ENCODE data around the gene TTL. TPM values are rescaled to one million over a fixed set of nuclear protein-coding genes. Genes with fewer than 3 reads are reported as not detected.
A peak's percentile ranks its signal among the peaks of the same experiment; 100 is the strongest.

Gene TTL
- polyA plus RNA-seq, 1 of the 3 experiments (the other 2 are of a cell fraction) = 15.4 TPM

- Histone ChIP-seq H4K20me1 (ENCODE audit: insufficient read depth) (no peaks in the 10 kb centered on the region), H3K36me3 (replicated peaks in 1 of 2; ENCODE audit: control insufficient read depth in 1 of 2, insufficient read depth in 2 of 2, low read length in 1 of 2) (no peaks in the 10 kb centered on the region), H2AFZ (ENCODE audit: low read depth) (no peak overlapping the region), H3K4me3 (ENCODE audit: low read depth in 2 of 2, low read length in 1 of 2) (no peak overlapping the region), H3K4me1 (ENCODE audit: control insufficient read depth in 1 of 2, insufficient read depth in 2 of 2, low read depth in 1 of 2, low read length in 1 of 2) (peaks cover 0 to 5% of the 10 kb centered on the region in 2 experiments; a peak in 1 of 4 replicates), H3K4me2 (no peak overlapping the region), H3K9ac (no peak overlapping the region), H3K79me2 (ENCODE audit: insufficient read depth) (no peaks in the 10 kb centered on the region), H3K9me3 (no peaks in the 10 kb centered on the region), H3K27me3 (ENCODE audit: insufficient read depth) (no peaks in the 10 kb centered on the region), H3K9me2 (no peaks in the 10 kb centered on the region), H3F3A (replicated peaks; ENCODE audit: insufficient read depth) (peaks cover 11% of the 10 kb centered on the region), H3K27ac (ENCODE audit: low read depth in 2 of 2, low read length in 1 of 2) (no peak overlapping the region)
- no peak for TF ChIP-seq TEAD4 (IDR thresholded peaks at IDR 0.05; ENCODE audit: borderline replicate concordance, insufficient read depth)
- TF ChIP-seq EZH2phosphoT487 (IDR thresholded peaks at IDR 0.05; ENCODE audit: borderline replicate concordance, low read depth) = no peak
- no peak for TF ChIP-seq CHD2 (IDR thresholded peaks at IDR 0.05; ENCODE audit: low read length, partially characterized antibody)
- TF ChIP-seq GABPA (IDR thresholded peaks at IDR 0.05; ENCODE audit: low read depth) = no peak
- TF ChIP-seq PBX3 (IDR thresholded peaks at IDR 0.05) = no peak
- TF ChIP-seq MEF2A (IDR thresholded peaks at IDR 0.05; ENCODE audit: borderline replicate concordance, low read depth) = no peak
- no peak for TF ChIP-seq SIN3A (IDR thresholded peaks at IDR 0.05; ENCODE audit: borderline replicate concordance, low read depth, low read length)
- no peak for TF ChIP-seq FOXM1 (IDR thresholded peaks at IDR 0.05; ENCODE audit: low read depth)
- no peak for TF ChIP-seq FOXJ3 (CRISPR knock-in tag; IDR thresholded peaks at IDR 0.05)
- 82% methylated on average over 6 of the region's 7 CpGs for WGBS (ENCODE audit: low lambda C conversion rate)
- ChIA-PET CTCF (interaction anchor here (1.5 kb wide), 1 partner anchor 101 kb away, joined by 3 read pairs; no protein-coding TSS in a partner anchor), POLR2A (no interaction called here)
- no peak for DNase-seq
Measured at GRCh38 chr2:112476434-112476833, 5.5 kb upstream of the TTL start.

GRCh38 chr2:112480530-112481049, 1.4 kb upstream of the TTL start:
- TF ChIP-seq POLR2AphosphoS5 (IDR thresholded peaks at IDR 0.05; ENCODE audit: low read depth, low read length) = no peak
- no peak for TF ChIP-seq MEF2A (IDR thresholded peaks at IDR 0.05; ENCODE audit: borderline replicate concordance, low read depth)
- H3K36me3 ChIP-seq (replicated peaks in 1 of 2; ENCODE audit: control insufficient read depth in 1 of 2, insufficient read depth in 2 of 2, low read length in 1 of 2) = peaks cover 0 to under 1% of the 10 kb centered on the region in 2 experiments
- peak overlapping the region; percentile 77; the same call in 1 of the 2 replicates for H3K9ac ChIP-seq
- ChIA-PET POLR2A (interaction anchor here (1.3 kb wide), 2 partner anchors 103 to 596 kb away, joined by 4 to 6 read pairs; no protein-coding TSS in a partner anchor), CTCF (interaction anchor here (0.6 to 3.3 kb wide), 28 partner anchors 9 to 575 kb away, joined by 3 to 22 read pairs (median 4); partner anchors contain the start of genes CHCHD5, POLR1B and ZC3H8)
- peak overlapping the region; percentile 81 to 89 for H3K4me3 ChIP-seq (ENCODE audit: low read depth in 2 of 2, low read length in 1 of 2)
- WGBS (ENCODE audit: low lambda C conversion rate) = 21% methylated on average over 15 of the region's 20 CpGs
- H4K20me1 ChIP-seq (ENCODE audit: insufficient read depth) = peaks cover 4% of the 10 kb centered on the region; the same call in 1 of the 2 replicates
- H3K27me3 ChIP-seq (ENCODE audit: insufficient read depth) = no peaks in the 10 kb centered on the region
- peak overlapping the region; percentile 98 for H3K4me2 ChIP-seq
- no peaks in the 10 kb centered on the region for H3K9me2 ChIP-seq
- no peaks in the 10 kb centered on the region for H3K9me3 ChIP-seq
- DNase-seq = peak; percentile 58
- H3K27ac ChIP-seq (ENCODE audit: low read depth in 2 of 2, low read length in 1 of 2) = peak overlapping the region; percentile 45 to 75; a peak in 2 of 4 replicates
- peaks cover 13 to 17% of the 10 kb centered on the region in 2 experiments; a peak in 3 of 4 replicates for H3K4me1 ChIP-seq (ENCODE audit: control insufficient read depth in 1 of 2, insufficient read depth in 2 of 2, low read depth in 1 of 2, low read length in 1 of 2)
- peaks cover 30% of the 10 kb centered on the region for H3F3A ChIP-seq (replicated peaks; ENCODE audit: insufficient read depth)
- peak overlapping the region; percentile 91; the same call in 1 of the 2 replicates for H2AFZ ChIP-seq (ENCODE audit: low read depth)
- peaks cover 33% of the 10 kb centered on the region for H3K79me2 ChIP-seq (ENCODE audit: insufficient read depth)

Measured in SK-N-SH (cell line).